Measurements from ENCODE around the gene PLXND1.
"Not testable (repeated sequence)": the region's sequence is repeated elsewhere in the genome, so short reads cannot be mapped to it uniquely, and the experiment has no call there.

GRCh38 chr3:129545951-129546350 lies 60.5 kb downstream of the PLXND1 start:
- not testable (repeated sequence) for TF ChIP-seq SUZ12 (IDR thresholded peaks at IDR 0.05; ENCODE audit: extremely low read depth, insufficient read depth, insufficient read length); ZNF274 (IDR thresholded peaks at IDR 0.05; ENCODE audit: low read depth, low read length)

Measured in NT2/D1 (cell line).